ENCODE measurements around the gene UNC13C. TPM values are rescaled to one million over a fixed set of nuclear protein-coding genes. Genes with fewer than 3 reads are reported as not detected.

The UNC13C gene
- total RNA-seq, 1 donor from 2014 or later = 0.22 TPM

- no peak overlapping the region for H3K27ac ChIP-seq (replicated peaks)
- H3K27me3 ChIP-seq (ENCODE audit: low read depth) = no peaks in the 10 kb centered on the region
- no peaks in the 10 kb centered on the region for H3K4me1 ChIP-seq
- H3K36me3 ChIP-seq = no peaks in the 10 kb centered on the region
- no peak for TF ChIP-seq CTCF (IDR thresholded peaks at IDR 0.05; ENCODE audit: borderline replicate concordance)
- H3K4me3 ChIP-seq = no peak overlapping the region
- peaks cover 4% of the 10 kb centered on the region for H3K9me3 ChIP-seq (replicated peaks)
- DNase-seq = no peak
- intact Hi-C loops (cut with micrococcal nuclease) = no loop called here
Observed at GRCh38 chr15:54322341-54322740, 344.1 kb downstream of the UNC13C start.

GRCh38 chr15:54345301-54345700, 367.1 kb downstream of the UNC13C start:
- TF ChIP-seq CTCF (IDR thresholded peaks at IDR 0.05; ENCODE audit: borderline replicate concordance) = no peak
- H3K4me3 ChIP-seq = no peak overlapping the region
- no peaks in the 10 kb centered on the region for H3K9me3 ChIP-seq (replicated peaks)
- intact Hi-C loops (cut with micrococcal nuclease) = no loop called here
- H3K36me3 ChIP-seq = no peaks in the 10 kb centered on the region
- H3K27ac ChIP-seq (replicated peaks) = no peak overlapping the region
- H3K4me1 ChIP-seq = no peaks in the 10 kb centered on the region
- no peaks in the 10 kb centered on the region for H3K27me3 ChIP-seq (ENCODE audit: low read depth)
- DNase-seq = no peak

- Histone ChIP-seq H3K4me3 (no peak overlapping the region), H3K9me3 (replicated peaks) (no peaks in the 10 kb centered on the region), H3K36me3 (no peaks in the 10 kb centered on the region), H3K27me3 (ENCODE audit: low read depth) (no peaks in the 10 kb centered on the region), H3K4me1 (no peaks in the 10 kb centered on the region), H3K27ac (replicated peaks) (no peak overlapping the region)
- intact Hi-C loops (cut with micrococcal nuclease) = no loop called here
- no peak for TF ChIP-seq CTCF (IDR thresholded peaks at IDR 0.05; ENCODE audit: borderline replicate concordance)
- DNase-seq = no peak
Observed at GRCh38 chr15:54345827-54346226, 367.6 kb downstream of the UNC13C start.

GRCh38 chr15:54347082-54347827, 369.0 kb downstream of the UNC13C start:
- Histone ChIP-seq H3K4me1 (no peaks in the 10 kb centered on the region), H3K27me3 (ENCODE audit: low read depth) (no peaks in the 10 kb centered on the region), H3K27ac (replicated peaks) (no peak overlapping the region), H3K36me3 (no peaks in the 10 kb centered on the region), H3K4me3 (no peak overlapping the region), H3K9me3 (replicated peaks) (no peaks in the 10 kb centered on the region)
- TF ChIP-seq CTCF (IDR thresholded peaks at IDR 0.05; ENCODE audit: borderline replicate concordance) = no peak
- DNase-seq = no peak
- intact Hi-C loops (cut with micrococcal nuclease) = no loop called here

GRCh38 chr15:54353726-54354125, 375.5 kb downstream of the UNC13C start:
- no peaks in the 10 kb centered on the region for H3K27me3 ChIP-seq (ENCODE audit: low read depth)
- no peak for TF ChIP-seq CTCF (IDR thresholded peaks at IDR 0.05; ENCODE audit: borderline replicate concordance)
- intact Hi-C loops (cut with micrococcal nuclease) = no loop called here
- H3K27ac ChIP-seq (replicated peaks) = no peak overlapping the region
- H3K36me3 ChIP-seq = no peaks in the 10 kb centered on the region
- DNase-seq = no peak
- H3K4me1 ChIP-seq = no peaks in the 10 kb centered on the region
- H3K9me3 ChIP-seq (replicated peaks) = peaks cover 18% of the 10 kb centered on the region
- no peak overlapping the region for H3K4me3 ChIP-seq
